HG03520 (cell line): ENCODE measurements around the gene TRAF3.
"Not testable (repeated sequence)": the region's sequence is repeated elsewhere in the genome, so short reads cannot be mapped to it uniquely, and the experiment has no call there.

Source experiments
- ATAC-seq: cut with Tn5 transposase; IDR thresholded peaks from one replicate; pipeline ENCODE4 v1.9.1; 2021; ENCODE audit warnings: mild to moderate bottlenecking, moderate library complexity; ENCODE audit not compliant: unreplicated experiment

Gene TRAF3

GRCh38 chr14:102826161-102826560 lies 48.9 kb downstream of the TRAF3 start:
- no peak for ATAC-seq

- no peak for ATAC-seq
Measured at GRCh38 chr14:102826751-102827675, 49.8 kb downstream of the TRAF3 start.

- no peak for ATAC-seq
Measured at GRCh38 chr14:102827716-102828115, 50.5 kb downstream of the TRAF3 start.

- no peak for ATAC-seq
Measured at GRCh38 chr14:102828151-102828550, 50.9 kb downstream of the TRAF3 start.

GRCh38 chr14:102829016-102829548 lies 51.8 kb downstream of the TRAF3 start:
- ATAC-seq = no peak

- no peak for ATAC-seq
Measured at GRCh38 chr14:102830474-102831045, 53.3 kb downstream of the TRAF3 start.

- no peak for ATAC-seq
Measured at GRCh38 chr14:102831163-102831804, 54.0 kb downstream of the TRAF3 start.

- ATAC-seq = no peak
Measured at GRCh38 chr14:102833341-102833740, 56.1 kb downstream of the TRAF3 start.

- ATAC-seq = no peak
Measured at GRCh38 chr14:102833991-102834390, 56.7 kb downstream of the TRAF3 start.

- ATAC-seq = no peak
Measured at GRCh38 chr14:102835959-102836358, 58.7 kb downstream of the TRAF3 start.

GRCh38 chr14:102837120-102837519 lies 59.9 kb downstream of the TRAF3 start:
- ATAC-seq = not testable (repeated sequence)

GRCh38 chr14:102838501-102838900 lies 61.3 kb downstream of the TRAF3 start:
- ATAC-seq = no peak

- ATAC-seq = no peak
Measured at GRCh38 chr14:102840115-102840514, 62.9 kb downstream of the TRAF3 start.

- ATAC-seq = no peak
Measured at GRCh38 chr14:102840771-102841528, 63.7 kb downstream of the TRAF3 start.

GRCh38 chr14:102848830-102849525 lies 71.7 kb downstream of the TRAF3 start:
- ATAC-seq = no peak

- ATAC-seq = no peak
Measured at GRCh38 chr14:102849526-102850379, 72.5 kb downstream of the TRAF3 start.

GRCh38 chr14:102853648-102854047 lies 76.4 kb downstream of the TRAF3 start:
- no peak for ATAC-seq

- ATAC-seq = no peak
Measured at GRCh38 chr14:102854091-102854703, 76.9 kb downstream of the TRAF3 start.

- ATAC-seq = no peak
Measured at GRCh38 chr14:102856179-102856578, 78.9 kb downstream of the TRAF3 start.
